IMR-90 (cell line): Measurements from ENCODE around the gene SIAH3. TPM values are rescaled to one million over a fixed set of nuclear protein-coding genes. Genes with fewer than 3 reads are reported as not detected.

Source experiments
- ATAC-seq: fragments of 200-7000 bp; cut with Tn5 transposase; 2 replicates; pipeline ENCODE4 v1.9.1; 2020; ENCODE audit warnings: low read depth, mild to moderate bottlenecking, moderate library complexity
- BruUV-seq: library from RNA; stranded (reverse); fragments of 400-500 nt; replicated peaks from 2 replicates; lab custom pipeline; 2021; lab: Mats Ljungman, UMichigan
- CTCF ChIA-PET: fragments of 300-600 bp; formaldehyde crosslinking; extraction: SDS; loops from one replicate; lab custom pipeline; 2021; ENCODE audit warnings: antibody characterized with exemption; lab: Yijun Ruan, JAX
- POLR2A ChIA-PET: fragments of 300-600 bp; sonication (Branson Sonifier 250); formaldehyde crosslinking; loops from one replicate; lab custom pipeline; 2022; ENCODE audit warnings: antibody characterized with exemption; ENCODE audit not compliant: unreplicated experiment; lab: Charles Lee
- DNase-seq: peaks from one replicate; pipeline ENCODE4 v3.0.0; 2013
- H2AFZ ChIP-seq: replicated peaks from 2 replicates; pipeline ENCODE3; 2013; ENCODE audit warnings: low read length, mild to moderate bottlenecking; ENCODE audit not compliant: poor library complexity
- H2AK5ac ChIP-seq: 2 replicates; pipeline ENCODE4 v1.6.1; 2013; ENCODE audit warnings: low read depth, low read length, inconsistent platforms
- H2AK9ac ChIP-seq: replicated peaks from 2 replicates; pipeline ENCODE3; 2013; ENCODE audit warnings: mild to moderate bottlenecking, low read depth, low read length, moderate library complexity; ENCODE audit not compliant: poor library complexity
- H2BK120ac ChIP-seq: 2 replicates; pipeline ENCODE4 v1.6.1; 2013; ENCODE audit warnings: low read depth, low read length, inconsistent platforms
- H2BK15ac ChIP-seq: 3 replicates; pipeline ENCODE4 v1.6.1; 2013; ENCODE audit warnings: low read depth, low read length, inconsistent platforms
- H2BK20ac ChIP-seq: 2 replicates; pipeline ENCODE4 v1.6.1; 2013; ENCODE audit warnings: low read depth, mild to moderate bottlenecking, inconsistent platforms, low read length, moderate library complexity
- H2BK5ac ChIP-seq: 2 replicates; pipeline ENCODE4 v1.6.1; 2013; ENCODE audit warnings: mild to moderate bottlenecking, low read depth, low read length, inconsistent platforms; ENCODE audit not compliant: poor library complexity, severe bottlenecking
- H3K14ac ChIP-seq: replicated peaks from 2 replicates; pipeline ENCODE4 v1.6.1; 2013; ENCODE audit warnings: low read depth, low read length, inconsistent platforms
- H3K18ac ChIP-seq: 2 replicates; pipeline ENCODE4 v1.6.1; 2013; ENCODE audit warnings: low read depth, low read length, control low read depth
- H3K23ac ChIP-seq: 2 replicates; pipeline ENCODE4 v1.6.1; 2013; ENCODE audit warnings: low read depth, low read length, inconsistent platforms
- H3K27ac ChIP-seq: 2 replicates; pipeline ENCODE4 v1.5.1; 2013; ENCODE audit warnings: mild to moderate bottlenecking, control low read depth, low read length; ENCODE audit not compliant: insufficient read depth
- H3K27me3 ChIP-seq: 2 replicates; pipeline ENCODE4 v1.6.1; 2013; ENCODE audit warnings: low read length; ENCODE audit not compliant: control insufficient read depth, insufficient read depth
- H3K36me3 ChIP-seq: 2 replicates; pipeline ENCODE4 v1.6.1; 2013; ENCODE audit warnings: low read length, mixed read lengths; ENCODE audit not compliant: control insufficient read depth, insufficient read depth
- H3K4ac ChIP-seq: 2 replicates; pipeline ENCODE4 v1.6.1; 2013; ENCODE audit warnings: low read depth, low read length, inconsistent platforms
- H3K4me1 ChIP-seq: 2 replicates; pipeline ENCODE4 v1.6.1; 2013; ENCODE audit warnings: low read length, mixed read lengths; ENCODE audit not compliant: control insufficient read depth, insufficient read depth
- H3K4me2 ChIP-seq: 2 replicates; pipeline ENCODE4 v1.6.1; 2013; ENCODE audit warnings: low read depth, mild to moderate bottlenecking, control low read depth, low read length, moderate library complexity
- H3K4me3 ChIP-seq: 2 replicates; pipeline ENCODE4 v1.5.1; 2013; ENCODE audit warnings: low read depth, mild to moderate bottlenecking, control low read depth, low read length, moderate library complexity; ENCODE audit not compliant: insufficient read depth
- H3K56ac ChIP-seq: 2 replicates; pipeline ENCODE4 v1.6.1; 2013; ENCODE audit warnings: low read length, inconsistent platforms; ENCODE audit not compliant: insufficient read depth; ENCODE audit errors: extremely low read depth
- H3K79me1 ChIP-seq, 2 experiments: 2 replicates each; pipeline ENCODE4 v1.6.1; 2013; ENCODE audit warnings: low read length in 2 of 2, inconsistent platforms in 1 of 2, low read depth in 1 of 2
- H3K9ac ChIP-seq: 2 replicates; pipeline ENCODE4 v1.6.1; 2013; ENCODE audit warnings: low read depth, low read length, control low read depth
- H3K9me1 ChIP-seq: 2 replicates; pipeline ENCODE4 v1.6.1; 2013; ENCODE audit warnings: low read length, inconsistent platforms; ENCODE audit not compliant: insufficient read depth
- H3K9me3 ChIP-seq: 2 replicates; pipeline ENCODE4 v1.6.1; 2013; ENCODE audit warnings: low read length; ENCODE audit not compliant: control insufficient read depth, insufficient read depth
- H4K20me1 ChIP-seq: 2 replicates; pipeline ENCODE4 v1.6.1; 2013; ENCODE audit warnings: low read length, inconsistent platforms; ENCODE audit not compliant: insufficient read depth
- H4K5ac ChIP-seq: 2 replicates; pipeline ENCODE4 v1.6.1; 2013; ENCODE audit warnings: mild to moderate bottlenecking, low read depth, low read length, control low read depth
- H4K8ac ChIP-seq, 2 experiments: 2 replicates each; pipeline ENCODE4 v1.6.1; 2013; ENCODE audit warnings: low read depth in 2 of 2, low read length in 2 of 2, control low read depth in 1 of 2, inconsistent platforms in 1 of 2
- H4K91ac ChIP-seq: 2 replicates; pipeline ENCODE4 v1.6.1; 2013; ENCODE audit warnings: low read depth, low read length, inconsistent platforms; ENCODE audit not compliant: insufficient read depth
- RAD21 ChIP-seq: IDR thresholded peaks from 2 replicates; pipeline ENCODE4 v1.6.1; 2012; ENCODE audit warnings: low read length, improper control_type of control experiment
- RCOR1 ChIP-seq: IDR thresholded peaks from 2 replicates; pipeline ENCODE4 v1.6.1; 2012; ENCODE audit warnings: mild to moderate bottlenecking, low read length, improper control_type of control experiment; ENCODE audit not compliant: insufficient replicate concordance
- SMC3 ChIP-seq: fragments of 150-350 bp; IDR thresholded peaks from 2 replicates; pipeline ENCODE4 v1.6.1; 2016; ENCODE audit warnings: low read depth, mild to moderate bottlenecking, antibody characterized with exemption, low read length, moderate library complexity
- USF2 ChIP-seq: fragments of 150-350 bp; IDR thresholded peaks from 2 replicates; pipeline ENCODE4 v1.6.1; 2017; ENCODE audit warnings: mild to moderate bottlenecking, antibody characterized with exemption, low read length, low read depth
- WGBS, 2 experiments: methylation state at CpG; one replicate each; pipeline versions ENCODE4 v1.1.5 to v1.1.7; 2013; ENCODE audit warnings: missing lambda C conversion rate in 2 of 2; ENCODE audit not compliant: insufficient read length in 1 of 2; ENCODE audit errors: extremely low coverage in 2 of 2; 5-methylcytosine and 5-hydroxymethylcytosine counted together
- dilution Hi-C: fragments of 300-500 bp; cut with HindIII; formaldehyde crosslinking; loops from one replicate; pipeline ENCODE4 v1.14.3; 2018; ENCODE audit warnings: low sequenced_read_pairs; ENCODE audit not compliant: unreplicated experiment
- in situ Hi-C: fragments of 300-500 bp; cut with MboI; formaldehyde crosslinking; loops from 3 replicates; pipeline ENCODE4 v1.14.3; 2019; ENCODE audit warnings: low sequenced_read_pairs, inconsistent platforms, mixed read lengths
- intact Hi-C: fragments of 100-400 bp; cut with micrococcal nuclease; formaldehyde crosslinking; loops from 2 replicates; pipeline ENCODE4 v1.10.0; 2022
- polyA plus RNA-seq, 3 experiments: library from polyadenylated mRNA; depleted of rRNA; stranded (reverse); fragments of >200 nt; gene quantifications; 2 replicates each; pipeline ENCODE4 v1.2.3, GENCODE V29; 2012; ENCODE audit warnings: low replicate concordance in 1 of 3
- total RNA-seq: library from RNA; depleted of rRNA; stranded (reverse); fragments of >200 nt; gene quantifications from 2 replicates; pipeline ENCODE4 v1.2.3, GENCODE V29; 2012

SIAH3 gene
- total and polyA plus RNA-seq, 2 of the 4 experiments (the other 2 are of a cell fraction), result under 0.01 TPM; not detected in 1

- no peak overlapping the region for H3K4ac ChIP-seq
- ATAC-seq (0 out of 2 replicates have a peak, but pooled peaks have one; percentile 19), DNase-seq (no peak)
- H3K9ac ChIP-seq, result no peak overlapping the region
- no peak overlapping the region for H3K56ac ChIP-seq
- ChIA-PET CTCF (no interaction called here), POLR2A (no interaction called here)
- no peaks in the 10 kb centered on the region for H3K36me3 ChIP-seq
- H2AK9ac ChIP-seq, result no peak overlapping the region
- no peak overlapping the region for H2BK20ac ChIP-seq
- dilution Hi-C loops, result no loop called here
- H4K20me1 ChIP-seq, result no peaks in the 10 kb centered on the region
- intact Hi-C loops, result no loop called here
- BruUV-seq, result no TSS peak
- no peaks in the 10 kb centered on the region for H3K9me3 ChIP-seq
- peaks cover 13% of the 10 kb centered on the region for H3K27me3 ChIP-seq
- no CpG with 5 or more reads among the region's 4 CpGs for WGBS, 2 experiments
- no peaks in the 10 kb centered on the region for H3K79me1 ChIP-seq
- no peak overlapping the region for H3K18ac ChIP-seq
- no peak overlapping the region for H2BK120ac ChIP-seq
- no peak overlapping the region for H2AK5ac ChIP-seq
- no peak overlapping the region for H2BK5ac ChIP-seq
- no peak overlapping the region for H4K8ac ChIP-seq
- TF ChIP-seq RCOR1, result no peak
- TF ChIP-seq SMC3, result no peak
- TF ChIP-seq RAD21, result no peak
- TF ChIP-seq USF2, result no peak
- H3K27ac ChIP-seq, result no peak overlapping the region
- H3K9me1 ChIP-seq, result 0 out of 2 replicates have a peak, but pooled peaks cover 3% of the 10 kb centered on the region
- no peak overlapping the region for H4K5ac ChIP-seq
- H3K4me1 ChIP-seq, result peaks cover 6% of the 10 kb centered on the region
- H3K4me3 ChIP-seq, result no peak overlapping the region
- no peak overlapping the region for H3K14ac ChIP-seq
- in situ Hi-C loops, result no loop called here
- no peak overlapping the region for H2BK15ac ChIP-seq
- no peak overlapping the region for H3K4me2 ChIP-seq
- H2AFZ ChIP-seq, result no peak overlapping the region
- no peak overlapping the region for H4K91ac ChIP-seq
- no peak overlapping the region for H3K23ac ChIP-seq
Measured at GRCh38 chr13:45768656-45769479, 82.7 kb downstream of the SIAH3 start.
